Breast epithelium (tissue), 4 donors: ENCODE results near the gene FLRT2. TPM values are rescaled to one million over a fixed set of nuclear protein-coding genes. Genes with fewer than 3 reads are reported as not detected.

Experiments
- DNase-seq, 2 donors: peaks; one replicate each; pipeline ENCODE4 v3.0.0-alpha.2; 2019; ENCODE audit warnings: low spot score in 2 of 2
- H3K27ac ChIP-seq, 2 donors: fragments of 200-600 bp; sonication (generic) in 1 of 2; one replicate each; pipeline ENCODE4 v1.5.1; 2016 to 2019; ENCODE audit warnings: mild to moderate bottlenecking in 1 of 2
- H3K27me3 ChIP-seq, 2 donors: fragments of 200-600 bp; sonication (generic) in 1 of 2; one replicate each; pipeline versions ENCODE4 v1.5.1 to v1.6.0; 2017 to 2019; ENCODE audit warnings: control low read depth in 1 of 2, mild to moderate bottlenecking in 1 of 2
- H3K36me3 ChIP-seq: fragments of 200-600 bp; one replicate; pipeline ENCODE4 v1.5.1; 2019
- H3K4me1 ChIP-seq, 2 donors: fragments of 200-600 bp; sonication (generic); one replicate each; pipeline ENCODE4 v1.5.1; 2016 to 2019; ENCODE audit warnings: control low read depth in 1 of 2
- H3K4me3 ChIP-seq, 3 donors: fragments of 200-600 bp; sonication (generic); 1 replicate in 2 of 3; 2 replicates in 1 of 3; pipeline ENCODE4 v1.5.1; 2016 to 2019; ENCODE audit warnings: mild to moderate bottlenecking in 3 of 3, moderate library complexity in 2 of 3
- H3K9me3 ChIP-seq, 2 donors: fragments of 200-600 bp; sonication (generic) in 1 of 2; one replicate each; pipeline ENCODE4 v1.5.1; 2016 to 2019; ENCODE audit warnings: control low read depth in 1 of 2
- POLR2A ChIP-seq: fragments of 450-650 bp; IDR thresholded peaks from one replicate; pipeline ENCODE4 v1.6.1; 2016; ENCODE audit warnings: antibody characterized with exemption, mild to moderate bottlenecking, moderate library complexity
- POLR2AphosphoS5 ChIP-seq, 3 donors: sonication (generic); formaldehyde crosslinking; IDR thresholded peaks; one replicate each; pipeline ENCODE4 v1.6.1; 2017; ENCODE audit warnings: antibody characterized with exemption in 3 of 3
- intact Hi-C: fragments of 100-400 bp; cut with DNase I; formaldehyde crosslinking; loops from one replicate; pipeline ENCODE4 v1.15.1; 2023; ENCODE audit warnings: low total_unique reads
- total RNA-seq, 3 donors: library from RNA; depleted of rRNA; stranded (reverse); fragments of >200 nt; gene quantifications; one replicate each; pipeline ENCODE4 v1.1.0, GENCODE V29; 2016
- TF ChIP-seq, protein P1 (sequence below), 3 donors: fragments of 450-650 bp; IDR thresholded peaks; one replicate each; pipeline ENCODE4 v1.5.1; 2016 to 2017; ENCODE audit warnings: antibody characterized with exemption in 3 of 3, mild to moderate bottlenecking in 3 of 3, moderate library complexity in 3 of 3

The FLRT2 gene
- total RNA-seq, 3 donors from 2014 or later: 5.2 to 12.6 (median 10.5) TPM

DNA sequence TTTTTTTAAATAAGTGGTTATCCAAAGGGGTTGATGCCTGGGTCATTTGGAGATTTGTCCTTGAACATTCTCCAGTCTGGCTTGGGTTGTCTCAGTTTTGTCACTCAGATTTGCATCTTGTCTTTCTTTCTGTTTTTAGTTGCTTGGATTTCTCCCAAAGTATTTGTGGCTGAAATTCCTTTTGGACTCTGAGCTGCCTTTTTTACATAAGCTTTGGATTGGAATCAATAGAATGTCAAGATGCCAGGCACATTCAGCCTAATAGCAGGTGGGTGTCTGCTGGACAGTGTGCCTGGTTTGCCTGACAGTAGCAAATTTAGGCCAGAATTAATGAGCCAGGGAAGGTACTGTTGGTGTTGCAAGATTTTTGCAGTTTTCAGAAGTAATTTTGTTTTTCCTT, 50.0 kb downstream of the FLRT2 start:
- intact Hi-C loops: no loop called here
- H3K4me3 ChIP-seq: no peak overlapping the region
- H3K36me3 ChIP-seq: no peaks in the 10 kb centered on the region
- TF ChIP-seq POLR2AphosphoS5 (IDR thresholded peaks at IDR 0.05) (no peak), POLR2A (no peak)
- TF ChIP-seq, protein P1, sequence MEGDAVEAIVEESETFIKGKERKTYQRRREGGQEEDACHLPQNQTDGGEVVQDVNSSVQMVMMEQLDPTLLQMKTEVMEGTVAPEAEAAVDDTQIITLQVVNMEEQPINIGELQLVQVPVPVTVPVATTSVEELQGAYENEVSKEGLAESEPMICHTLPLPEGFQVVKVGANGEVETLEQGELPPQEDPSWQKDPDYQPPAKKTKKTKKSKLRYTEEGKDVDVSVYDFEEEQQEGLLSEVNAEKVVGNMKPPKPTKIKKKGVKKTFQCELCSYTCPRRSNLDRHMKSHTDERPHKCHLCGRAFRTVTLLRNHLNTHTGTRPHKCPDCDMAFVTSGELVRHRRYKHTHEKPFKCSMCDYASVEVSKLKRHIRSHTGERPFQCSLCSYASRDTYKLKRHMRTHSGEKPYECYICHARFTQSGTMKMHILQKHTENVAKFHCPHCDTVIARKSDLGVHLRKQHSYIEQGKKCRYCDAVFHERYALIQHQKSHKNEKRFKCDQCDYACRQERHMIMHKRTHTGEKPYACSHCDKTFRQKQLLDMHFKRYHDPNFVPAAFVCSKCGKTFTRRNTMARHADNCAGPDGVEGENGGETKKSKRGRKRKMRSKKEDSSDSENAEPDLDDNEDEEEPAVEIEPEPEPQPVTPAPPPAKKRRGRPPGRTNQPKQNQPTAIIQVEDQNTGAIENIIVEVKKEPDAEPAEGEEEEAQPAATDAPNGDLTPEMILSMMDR (IDR thresholded peaks at IDR 0.05): no peak
- H3K4me1 ChIP-seq: peaks cover 0 to 6% of the 10 kb centered on the region in 2 donors
- H3K9me3 ChIP-seq: no peaks in the 10 kb centered on the region
- H3K27ac ChIP-seq: no peak overlapping the region
- no peaks in the 10 kb centered on the region for H3K27me3 ChIP-seq
- DNase-seq: no peak

DNA sequence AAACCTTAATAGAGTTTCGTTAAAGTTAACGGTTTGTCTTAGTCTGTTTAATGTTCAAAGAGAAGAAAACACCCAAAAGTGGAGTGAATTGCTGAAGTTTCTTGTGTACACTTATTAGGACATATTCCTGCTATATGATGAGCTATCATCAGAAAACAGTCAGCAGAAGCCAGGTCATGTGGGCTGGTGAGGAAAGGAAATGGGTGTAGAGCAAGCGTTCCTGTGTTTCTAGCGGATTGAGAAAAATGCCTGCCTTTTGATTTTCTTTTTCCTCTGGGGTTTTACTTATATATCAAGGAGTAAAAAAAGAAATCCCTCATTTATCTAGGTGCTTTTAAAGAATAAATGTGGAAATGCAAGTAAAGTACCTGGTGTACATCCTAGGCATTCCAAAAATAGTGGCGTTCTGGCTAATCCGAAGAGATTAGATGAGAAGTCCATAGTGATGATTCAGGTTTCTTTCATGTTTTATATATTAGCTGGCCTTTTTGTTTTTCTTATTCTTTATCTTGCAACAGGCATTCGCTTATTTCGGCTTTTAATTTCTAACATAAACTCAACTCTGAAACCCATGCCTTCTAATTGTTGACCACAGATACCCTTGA, 50.7 kb downstream of the FLRT2 start:
- Histone ChIP-seq H3K9me3 (no peaks in the 10 kb centered on the region), H3K4me3 (no peak overlapping the region), H3K27ac (no peak overlapping the region), H3K27me3 (no peaks in the 10 kb centered on the region), H3K36me3 (no peaks in the 10 kb centered on the region), H3K4me1 (peaks cover 0 to 6% of the 10 kb centered on the region in 2 donors)
- DNase-seq: no peak
- TF ChIP-seq, protein P1 (IDR thresholded peaks at IDR 0.05): no peak
- intact Hi-C loops: no loop called here

DNA sequence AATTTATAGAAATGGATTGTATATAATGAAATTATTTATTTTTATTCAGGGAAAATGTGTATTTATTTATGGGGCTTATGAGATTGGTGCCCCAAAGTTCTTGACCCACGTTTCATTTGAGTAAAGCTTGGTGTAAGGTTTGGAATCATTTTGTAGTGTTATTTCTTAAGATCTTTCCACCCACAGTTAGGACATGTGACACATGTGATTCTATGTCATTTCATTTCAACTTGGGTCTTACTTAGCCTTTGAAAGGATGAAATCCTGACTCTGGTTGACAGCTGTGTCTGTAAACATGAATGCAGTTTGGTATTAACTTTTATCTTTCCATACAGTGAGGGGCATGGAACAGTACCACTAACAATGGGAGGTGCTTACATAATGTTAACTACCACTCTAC, 51.7 kb downstream of the FLRT2 start:
- no peak for DNase-seq
- intact Hi-C loops: no loop called here
- Histone ChIP-seq H3K36me3 (no peaks in the 10 kb centered on the region), H3K9me3 (no peaks in the 10 kb centered on the region), H3K27me3 (no peaks in the 10 kb centered on the region), H3K4me1 (peaks cover 0 to 6% of the 10 kb centered on the region in 2 donors), H3K27ac (no peak overlapping the region), H3K4me3 (no peak overlapping the region)
- no peak for TF ChIP-seq POLR2AphosphoS5 (IDR thresholded peaks at IDR 0.05)
- TF ChIP-seq POLR2A: no peak
- TF ChIP-seq, protein P1 (IDR thresholded peaks at IDR 0.05): no peak

DNA sequence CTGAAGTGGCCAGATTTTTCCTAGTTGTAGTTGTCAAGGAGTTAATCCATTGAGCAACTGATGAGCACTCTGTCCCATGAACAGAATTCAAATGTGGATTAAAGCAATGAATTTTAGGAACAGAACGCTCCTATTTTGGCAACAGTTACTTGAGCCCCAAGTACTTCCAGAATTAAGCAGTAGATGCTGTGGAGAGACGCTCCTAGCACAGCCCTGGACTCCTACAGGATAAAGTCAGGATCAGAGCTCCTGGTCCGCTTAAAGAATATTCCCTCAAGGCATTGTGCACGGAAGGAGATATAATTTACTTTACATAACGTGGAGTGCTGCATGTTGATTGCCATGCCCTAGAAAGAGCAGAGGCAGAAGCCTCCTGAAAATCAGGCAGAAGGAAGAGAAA, 53.4 kb downstream of the FLRT2 start:
- no peaks in the 10 kb centered on the region for H3K27me3 ChIP-seq
- DNase-seq: no peak
- no peak for TF ChIP-seq POLR2AphosphoS5 (IDR thresholded peaks at IDR 0.05)
- TF ChIP-seq, protein P1 (IDR thresholded peaks at IDR 0.05): no peak
- no peak for TF ChIP-seq POLR2A
- H3K4me3 ChIP-seq: no peak overlapping the region
- intact Hi-C loops: no loop called here
- no peaks in the 10 kb centered on the region for H3K36me3 ChIP-seq
- peaks cover 0 to 6% of the 10 kb centered on the region in 2 donors for H3K4me1 ChIP-seq
- no peaks in the 10 kb centered on the region for H3K9me3 ChIP-seq
- H3K27ac ChIP-seq: no peak overlapping the region

DNA sequence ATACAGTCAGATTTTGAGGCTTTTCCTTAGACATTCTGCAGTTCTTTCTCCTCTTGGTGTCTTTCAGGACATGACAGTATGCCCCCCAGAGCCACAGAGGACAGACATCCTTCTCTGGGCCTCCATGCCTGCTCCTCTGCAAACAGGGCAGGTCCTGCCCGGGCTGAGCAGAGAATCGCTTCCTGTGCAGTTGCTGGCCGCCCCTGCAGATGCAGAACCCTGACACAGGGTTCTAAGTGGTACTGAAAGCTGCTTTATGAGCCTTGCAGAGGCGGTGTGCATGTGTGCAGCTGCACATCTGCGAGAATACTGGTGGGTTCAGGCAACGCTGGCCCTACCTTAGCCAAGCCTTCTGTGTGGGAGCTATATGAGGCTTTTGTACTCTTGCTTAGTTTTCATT, 54.5 kb downstream of the FLRT2 start:
- no peak for DNase-seq
- Histone ChIP-seq H3K27me3 (no peaks in the 10 kb centered on the region), H3K27ac (no peak overlapping the region), H3K36me3 (no peaks in the 10 kb centered on the region), H3K4me1 (peaks cover 0 to 6% of the 10 kb centered on the region in 2 donors), H3K4me3 (no peak overlapping the region), H3K9me3 (peaks cover 0 to under 1% of the 10 kb centered on the region in 2 donors)
- TF ChIP-seq, protein P1 (IDR thresholded peaks at IDR 0.05): no peak
- TF ChIP-seq POLR2AphosphoS5 (IDR thresholded peaks at IDR 0.05): no peak
- no peak for TF ChIP-seq POLR2A
- intact Hi-C loops: no loop called here
